GM12878 (cell line): Measurements from ENCODE around the gene PHOSPHO1. TPM values are rescaled to one million over a fixed set of nuclear protein-coding genes. Genes with fewer than 3 reads are reported as not detected.

Source experiments
- ATAC-seq: fragments of 200-7000 bp; cut with Tn5 transposase; 3 replicates; pipeline ENCODE4 v1.9.1; 2020; ENCODE audit warnings: mild to moderate bottlenecking, moderate library complexity
- BruUV-seq: library from RNA; stranded (reverse); fragments of 400-500 nt; replicated peaks from 2 replicates; lab custom pipeline; 2021; lab: Mats Ljungman, UMichigan
- CTCF ChIA-PET: fragments of 300-600 bp; sonication (Branson Sonifier 250); formaldehyde crosslinking; extraction: SDS; loops from one replicate; lab custom pipeline; 2021; ENCODE audit warnings: inconsistent platforms; lab: Yijun Ruan, JAX
- POLR2A ChIA-PET: fragments of 350-600 bp; formaldehyde crosslinking; extraction: SDS; loops from one replicate; lab custom pipeline; 2021; ENCODE audit warnings: inconsistent platforms; lab: Charles Lee
- RAD21 ChIA-PET: fragments of 300-600 bp; sonication (Branson Sonifier 250); formaldehyde crosslinking; loops from one replicate; lab custom pipeline; 2023; ENCODE audit warnings: antibody characterized with exemption; ENCODE audit not compliant: unreplicated experiment; lab: Charles Lee
- SMC1A ChIA-PET: fragments of 300-600 bp; sonication (Branson Sonifier 250); formaldehyde crosslinking; loops from one replicate; lab custom pipeline; 2023; ENCODE audit not compliant: unreplicated experiment, uncharacterized antibody; lab: Charles Lee
- DNase-seq: peaks from one replicate; pipeline ENCODE4 v3.0.0-alpha.2; 2011; ENCODE audit warnings: low read depth, low spot score
- FAIRE-seq: peaks from 3 replicates; lab custom pipeline; 2011; peaks lifted over from hg19 to GRCh38; lab: Jason Lieb, UNC
- H2AFZ ChIP-seq: 2 replicates; pipeline ENCODE4 v1.6.0; 2011; ENCODE audit warnings: low read depth, low read length, control low read depth; ENCODE audit not compliant: control insufficient read depth
- H3K27ac ChIP-seq: 2 replicates; pipeline ENCODE4 v1.5.1; 2011; ENCODE audit warnings: control low read depth; ENCODE audit not compliant: control insufficient read depth, insufficient read depth
- H3K27me3 ChIP-seq, 2 experiments: replicated peaks in 1 of 2; 2 replicates each; pipeline versions ENCODE4 v1.6.0 to v1.6.1; 2011; ENCODE audit warnings: low read length in 1 of 2; ENCODE audit not compliant: control insufficient read depth in 2 of 2, insufficient read depth in 2 of 2
- H3K36me3 ChIP-seq, 2 experiments: 2 replicates each; pipeline ENCODE4 v1.5.1; 2011; ENCODE audit warnings: low read length in 1 of 2; ENCODE audit not compliant: control insufficient read depth in 2 of 2, insufficient read depth in 2 of 2
- H3K4me1 ChIP-seq: 2 replicates; pipeline ENCODE4 v1.6.1; 2011; ENCODE audit warnings: mild to moderate bottlenecking, low read length, moderate library complexity, mixed read lengths; ENCODE audit not compliant: control insufficient read depth, insufficient read depth
- H3K4me2 ChIP-seq: 2 replicates; pipeline ENCODE4 v1.6.0; 2011; ENCODE audit warnings: control low read depth; ENCODE audit not compliant: control insufficient read depth, insufficient read depth
- H3K4me3 ChIP-seq: fragments of 200-600 bp; sonication (generic); 2 replicates; pipeline ENCODE4 v1.5.1; 2016
- H3K79me2 ChIP-seq: 2 replicates; pipeline ENCODE4 v1.6.0; 2011; ENCODE audit warnings: low read length; ENCODE audit not compliant: control insufficient read depth, insufficient read depth
- H3K9ac ChIP-seq: 2 replicates; pipeline ENCODE4 v1.8.0; 2011; ENCODE audit warnings: low read length, control low read depth, mixed read lengths; ENCODE audit not compliant: control insufficient read depth, insufficient read depth
- H3K9me3 ChIP-seq: replicated peaks from 3 replicates; pipeline ENCODE4 v1.5.1; 2011; ENCODE audit warnings: mild to moderate bottlenecking, low read length; ENCODE audit not compliant: control insufficient read depth, insufficient read depth
- H4K20me1 ChIP-seq: 2 replicates; pipeline ENCODE4 v1.6.0; 2011; ENCODE audit not compliant: control insufficient read depth, insufficient read depth
- DPF2 ChIP-seq: fragments of 450-650 bp; IDR thresholded peaks from 2 replicates; pipeline ENCODE4 v1.6.1; 2017; ENCODE audit warnings: mild to moderate bottlenecking
- EED ChIP-seq: sonication (generic); IDR thresholded peaks from 2 replicates; pipeline ENCODE4 v1.6.1; 2016; ENCODE audit warnings: antibody characterized with exemption, low read depth
- EGR1 ChIP-seq, 2 experiments: IDR thresholded peaks; 1 replicate in 1 of 2; 2 replicates in 1 of 2; pipeline ENCODE4 v1.6.1; 2011 to 2012; ENCODE audit warnings: low read depth in 2 of 2, low read length in 2 of 2, borderline replicate concordance in 1 of 2, mild to moderate bottlenecking in 1 of 2, moderate library complexity in 1 of 2
- POLR2A ChIP-seq: IDR thresholded peaks from 2 replicates; pipeline ENCODE4 v1.6.1; 2011; ENCODE audit warnings: low read depth, mild to moderate bottlenecking, low read length
- WGBS: methylation state at CpG from one replicate; pipeline ENCODE4 v1.1.6; 2016; ENCODE audit warnings: low lambda C conversion rate; ENCODE audit not compliant: insufficient replicate concordance, insufficient coverage; ENCODE audit errors: missing lambda C conversion rate; 5-methylcytosine and 5-hydroxymethylcytosine counted together
- in situ Hi-C: fragments of 300-500 bp; cut with MboI; formaldehyde crosslinking; loops from 9 replicates; pipeline ENCODE4 v1.14.3; 2018; ENCODE audit warnings: mixed read lengths
- intact Hi-C: fragments of 100-400 bp; cut with micrococcal nuclease; formaldehyde crosslinking; loops from one replicate; pipeline ENCODE4 v1.14.2; 2022; ENCODE audit not compliant: unreplicated experiment
- polyA plus RNA-seq, 11 experiments: library from polyadenylated mRNA; depleted of rRNA in 4 of 11; unstranded in 6 of 11; stranded (reverse) in 5 of 11; fragments of >200 nt; fragmentation: Nextera tagmentation in 4 of 11; fragmentation: Illumina TruSeq in 1 of 11; extraction: Ambion mirVana in 4 of 11; extraction: Trizol in 1 of 11; gene quantifications; 1 replicate in 1 of 11; 2 replicates in 10 of 11; pipeline versions ENCODE4 v1.2.1 to v1.2.3, GENCODE V29; 2011 to 2016; ENCODE audit warnings: inconsistent platforms in 2 of 11, missing spikeins in 2 of 11, low read depth in 1 of 11
- total RNA-seq, 4 experiments: library from RNA; depleted of rRNA in 3 of 4; stranded (reverse); fragments of >200 nt in 3 of 4; fragmentation: Illumina TruSeq in 1 of 4; extraction: Trizol in 1 of 4; gene quantifications; 2 replicates each; pipeline versions ENCODE4 v1.2.1 to v1.2.3, GENCODE V29; 2013 to 2021
- TF ChIP-seq, protein P1 (sequence below): IDR thresholded peaks from 2 replicates; pipeline ENCODE4 v1.6.1; 2011; ENCODE audit warnings: borderline replicate concordance, low read depth, mild to moderate bottlenecking, moderate library complexity, low read length; ENCODE audit not compliant: insufficient read depth, poor library complexity, severe bottlenecking

PHOSPHO1 gene
- total and polyA plus RNA-seq, 10 of the 15 experiments (the other 5 are each of a cell fraction or from before 2014, with no cell fraction given): 0.03 to 1.5 (median 0.16) TPM; not detected in 2

DNA sequence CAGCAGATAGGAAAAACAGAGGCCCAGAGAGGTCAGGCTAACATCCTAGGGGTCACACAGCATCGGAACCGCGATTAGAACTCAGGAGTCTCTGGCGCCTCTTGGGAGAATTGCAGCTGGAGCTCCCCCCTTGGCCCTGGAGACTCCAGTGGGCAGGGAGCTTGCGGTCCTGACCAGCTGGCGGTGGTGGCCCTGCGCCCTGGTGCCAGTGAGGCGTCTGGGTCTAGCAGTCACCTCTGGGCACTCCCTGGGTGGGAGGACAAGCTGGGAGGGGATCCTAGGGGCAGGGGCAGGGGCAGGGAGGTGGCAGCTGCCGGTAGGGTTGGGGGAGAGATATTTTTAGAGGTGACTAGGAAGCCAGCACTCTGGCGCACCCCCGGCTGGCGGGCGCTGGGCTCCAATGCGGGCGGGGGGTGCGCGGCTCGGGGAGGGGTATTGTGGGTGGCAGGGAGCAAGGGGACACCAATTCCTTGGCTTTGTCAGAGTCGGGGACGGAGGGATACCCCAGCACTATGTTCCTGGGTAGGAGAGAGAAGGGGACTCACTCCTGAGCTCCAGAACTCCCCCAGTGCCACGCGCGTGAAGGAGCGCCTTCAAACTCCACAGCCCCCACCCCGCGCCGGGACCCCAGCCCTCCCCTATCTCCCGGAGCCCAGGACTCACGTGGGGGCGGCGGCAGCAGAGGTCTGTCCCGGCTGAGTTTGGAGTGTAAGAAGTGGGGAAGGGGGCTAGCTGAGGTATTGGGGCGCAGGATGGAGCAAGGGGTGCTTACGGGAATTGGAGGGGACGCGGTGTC is 584 bp downstream of the PHOSPHO1 start:
- in situ Hi-C loops (loop anchor here (10.0 kb wide), 1 partner anchor 55 kb away; no protein-coding TSS in a partner anchor), intact Hi-C loops (loop anchor here (5.0 to 10.0 kb wide), 2 partner anchors 165 to 198 kb away; no protein-coding TSS in a partner anchor)
- BruUV-seq: no TSS peak
- peak overlapping the region; percentile 49 for H3K4me3 ChIP-seq
- FAIRE-seq (no peak), DNase-seq (no peak), ATAC-seq (peak; percentile 9)
- no peaks in the 10 kb centered on the region for H4K20me1 ChIP-seq
- no peak overlapping the region for H3K27ac ChIP-seq
- H3K27me3 ChIP-seq: no peaks in the 10 kb centered on the region
- peak overlapping the region; percentile 20; the same call in 1 of the 2 replicates for H3K9ac ChIP-seq
- RAD21 ChIA-PET: interaction anchor here (1.8 kb wide), 1 partner anchor 36 kb away, joined by 7 read pairs; no protein-coding TSS in a partner anchor
- no peaks in the 10 kb centered on the region for H3K9me3 ChIP-seq
- peak overlapping the region; percentile 97 for H3K4me2 ChIP-seq
- CTCF ChIA-PET: interaction anchor here (1.4 to 8.2 kb wide), 5 partner anchors 9 to 61 kb away, joined by 5 to 178 read pairs (median 61); no protein-coding TSS in a partner anchor
- SMC1A ChIA-PET: interaction anchor here (0.9 to 7.3 kb wide), 2 partner anchors 15 to 49 kb away, joined by 3 to 118 read pairs; no protein-coding TSS in a partner anchor
- no peak for TF ChIP-seq DPF2
- peak; percentile 48 for TF ChIP-seq POLR2A
- no peak for TF ChIP-seq EED
- peak in 1 of 2 experiments; percentile 14; a peak in 1 of 3 replicates for TF ChIP-seq EGR1 (IDR thresholded peaks at IDR 0.05; ENCODE audit: borderline replicate concordance in 1 of 2, low read depth in 2 of 2, low read length in 2 of 2)
- TF ChIP-seq, protein P1, sequence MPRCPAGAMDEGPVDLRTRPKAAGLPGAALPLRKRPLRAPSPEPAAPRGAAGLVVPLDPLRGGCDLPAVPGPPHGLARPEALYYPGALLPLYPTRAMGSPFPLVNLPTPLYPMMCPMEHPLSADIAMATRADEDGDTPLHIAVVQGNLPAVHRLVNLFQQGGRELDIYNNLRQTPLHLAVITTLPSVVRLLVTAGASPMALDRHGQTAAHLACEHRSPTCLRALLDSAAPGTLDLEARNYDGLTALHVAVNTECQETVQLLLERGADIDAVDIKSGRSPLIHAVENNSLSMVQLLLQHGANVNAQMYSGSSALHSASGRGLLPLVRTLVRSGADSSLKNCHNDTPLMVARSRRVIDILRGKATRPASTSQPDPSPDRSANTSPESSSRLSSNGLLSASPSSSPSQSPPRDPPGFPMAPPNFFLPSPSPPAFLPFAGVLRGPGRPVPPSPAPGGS: peak; percentile 22
- TF ChIP-seq, all 136 proteins: peak for 3
- POLR2A ChIA-PET: interaction anchor here (1.0 kb wide), 1 partner anchor 38 kb away, joined by 3 read pairs; no protein-coding TSS in a partner anchor
- H3K36me3 ChIP-seq: no peaks in the 10 kb centered on the region
- 25% methylated on average over 24 of the region's 36 CpGs for WGBS
- H3K4me1 ChIP-seq: no peaks in the 10 kb centered on the region; the same call in 1 of the 2 replicates
- no peaks in the 10 kb centered on the region for H3K79me2 ChIP-seq
- no peak overlapping the region; the same call in 1 of the 2 replicates for H2AFZ ChIP-seq
